ENCODE data around the gene CBLL2.

The CBLL2 gene

GRCh38 chrX:22296871-22297270 is 24.2 kb downstream of the CBLL2 start:
- no peak for TF ChIP-seq CTCF (IDR thresholded peaks at IDR 0.05; ENCODE audit: insufficient read depth, low read length, poor library complexity, severe bottlenecking)
- no peak for DNase-seq (ENCODE audit: extremely low read depth, insufficient read length)
- H3K4me3 ChIP-seq (replicated peaks; ENCODE audit: low read depth, low read length): no peak overlapping the region
- H3K36me3 ChIP-seq (ENCODE audit: control insufficient read depth, insufficient read depth, low read length): no peaks in the 10 kb centered on the region
- H3K27me3 ChIP-seq (replicated peaks; ENCODE audit: control insufficient read depth, insufficient read depth, low read length): no peaks in the 10 kb centered on the region

- Histone ChIP-seq H3K27me3 (replicated peaks; ENCODE audit: control insufficient read depth, insufficient read depth, low read length) (no peaks in the 10 kb centered on the region), H3K4me3 (replicated peaks; ENCODE audit: low read depth, low read length) (no peak overlapping the region), H3K36me3 (ENCODE audit: control insufficient read depth, insufficient read depth, low read length) (no peaks in the 10 kb centered on the region)
- DNase-seq (ENCODE audit: extremely low read depth, insufficient read length): peak; percentile 1
- no peak for TF ChIP-seq CTCF (IDR thresholded peaks at IDR 0.05; ENCODE audit: insufficient read depth, low read length, poor library complexity, severe bottlenecking)
Observed at GRCh38 chrX:22300130-22300529, 27.4 kb downstream of the CBLL2 start.

GRCh38 chrX:22310779-22311178 is 38.1 kb downstream of the CBLL2 start:
- no peak for TF ChIP-seq CTCF (IDR thresholded peaks at IDR 0.05; ENCODE audit: insufficient read depth, low read length, poor library complexity, severe bottlenecking)
- H3K36me3 ChIP-seq (ENCODE audit: control insufficient read depth, insufficient read depth, low read length): no peaks in the 10 kb centered on the region

GRCh38 chrX:22313766-22314165 is 41.1 kb downstream of the CBLL2 start:
- no peak for TF ChIP-seq CTCF (IDR thresholded peaks at IDR 0.05; ENCODE audit: insufficient read depth, low read length, poor library complexity, severe bottlenecking)
- H3K27me3 ChIP-seq (replicated peaks; ENCODE audit: control insufficient read depth, insufficient read depth, low read length): no peaks in the 10 kb centered on the region
- DNase-seq (ENCODE audit: extremely low read depth, insufficient read length): no peak
- no peaks in the 10 kb centered on the region for H3K36me3 ChIP-seq (ENCODE audit: control insufficient read depth, insufficient read depth, low read length)
- no peak overlapping the region for H3K4me3 ChIP-seq (replicated peaks; ENCODE audit: low read depth, low read length)

More at GRCh38 chrX:22310779-22311178, 38.1 kb downstream of the CBLL2 start:
- no peaks in the 10 kb centered on the region for H3K27me3 ChIP-seq (replicated peaks; ENCODE audit: control insufficient read depth, insufficient read depth, low read length)
- DNase-seq (ENCODE audit: extremely low read depth, insufficient read length): no peak
- H3K4me3 ChIP-seq (replicated peaks; ENCODE audit: low read depth, low read length): no peak overlapping the region

GRCh38 chrX:22314211-22314610 is 41.5 kb downstream of the CBLL2 start:
- H3K4me3 ChIP-seq (replicated peaks; ENCODE audit: low read depth, low read length): no peak overlapping the region
- no peak for DNase-seq (ENCODE audit: extremely low read depth, insufficient read length)
- H3K36me3 ChIP-seq (ENCODE audit: control insufficient read depth, insufficient read depth, low read length): no peaks in the 10 kb centered on the region
- no peak for TF ChIP-seq CTCF (IDR thresholded peaks at IDR 0.05; ENCODE audit: insufficient read depth, low read length, poor library complexity, severe bottlenecking)
- no peaks in the 10 kb centered on the region for H3K27me3 ChIP-seq (replicated peaks; ENCODE audit: control insufficient read depth, insufficient read depth, low read length)

- Histone ChIP-seq H3K27me3 (replicated peaks; ENCODE audit: control insufficient read depth, insufficient read depth, low read length) (no peaks in the 10 kb centered on the region), H3K36me3 (ENCODE audit: control insufficient read depth, insufficient read depth, low read length) (no peaks in the 10 kb centered on the region), H3K4me3 (replicated peaks; ENCODE audit: low read depth, low read length) (no peak overlapping the region)
- TF ChIP-seq CTCF (IDR thresholded peaks at IDR 0.05; ENCODE audit: insufficient read depth, low read length, poor library complexity, severe bottlenecking): no peak
- no peak for DNase-seq (ENCODE audit: extremely low read depth, insufficient read length)
Observed at GRCh38 chrX:22314692-22315091, 42.0 kb downstream of the CBLL2 start.

Data from GM06990 (cell line).